ENCODE results near the gene FPR3. TPM values are rescaled to one million over a fixed set of nuclear protein-coding genes. Genes with fewer than 3 reads are reported as not detected.

Gene FPR3
- total and polyA plus RNA-seq, 10 of the 15 experiments (the other 5 are each of a cell fraction or from before 2014, with no cell fraction given): not detected

- peaks cover 7% of the 10 kb centered on the region; the same call in 2 of the 3 replicates for H3K9me3 ChIP-seq (replicated peaks; ENCODE audit: control insufficient read depth, insufficient read depth, low read length)
- ATAC-seq: no peak
- H3K9ac ChIP-seq (ENCODE audit: control insufficient read depth, insufficient read depth, low read length): no peak overlapping the region
- ChIA-PET RAD21 (ENCODE audit: unreplicated experiment) (interaction anchor here (1.4 kb wide), 1 partner anchor 127 kb away, joined by 3 read pairs; no protein-coding TSS in a partner anchor), SMC1A (ENCODE audit: uncharacterized antibody, unreplicated experiment) (interaction anchor here (0.8 kb wide), 1 partner anchor 453 kb away, joined by 3 read pairs; no protein-coding TSS in a partner anchor), POLR2A (no interaction called here), CTCF (interaction anchor here (1.6 kb wide), 1 partner anchor 123 kb away, joined by 3 read pairs; no protein-coding TSS in a partner anchor)
- no peaks in the 10 kb centered on the region for H3K27me3 ChIP-seq (replicated peaks in 1 of 2; ENCODE audit: control insufficient read depth in 2 of 2, insufficient read depth in 2 of 2, low read length in 1 of 2)
- H3K79me2 ChIP-seq (ENCODE audit: control insufficient read depth, insufficient read depth, low read length): no peaks in the 10 kb centered on the region
- intact Hi-C loops (cut with micrococcal nuclease; ENCODE audit: unreplicated experiment): no loop called here
- BruUV-seq (replicated peaks): no TSS peak
- H3K4me3 ChIP-seq: no peak overlapping the region
- H3K36me3 ChIP-seq (ENCODE audit: control insufficient read depth in 2 of 2, insufficient read depth in 2 of 2, low read length in 1 of 2): no peaks in the 10 kb centered on the region
- in situ Hi-C loops (cut with MboI): no loop called here
- no peak for DNase-seq (ENCODE audit: low read depth, low spot score)
- FAIRE-seq: no peak
- no peak overlapping the region for H3K4me2 ChIP-seq (ENCODE audit: control insufficient read depth, insufficient read depth)
- 39% methylated on average over 6 of the region's 6 CpGs for whole genome bisulfite sequencing (ENCODE audit: insufficient coverage, insufficient replicate concordance, low lambda C conversion rate, missing lambda C conversion rate)
- H3K27ac ChIP-seq (ENCODE audit: control insufficient read depth, insufficient read depth): no peak overlapping the region
- TF ChIP-seq RAD51 (IDR thresholded peaks at IDR 0.05): peak; percentile 46; the same call in 1 of the 2 replicates
- no peak for TF ChIP-seq MXI1 (IDR thresholded peaks at IDR 0.05; ENCODE audit: low read depth, low read length)
- TF ChIP-seq HDAC2 (IDR thresholded peaks at IDR 0.05): no peak
- TF ChIP-seq IKZF1 (conservative IDR thresholded peaks at IDR 0.05): no peak
- no peak for TF ChIP-seq KAT2A (conservative IDR thresholded peaks at IDR 0.05; ENCODE audit: control insufficient read depth, low read depth, low read length)
- no peak for TF ChIP-seq SMARCA5 (IDR thresholded peaks at IDR 0.05)
- no peak for TF ChIP-seq ESRRA (IDR thresholded peaks at IDR 0.05; ENCODE audit: low read length)
- no peak overlapping the region for H2AFZ ChIP-seq (ENCODE audit: control insufficient read depth, low read depth, low read length)
- no peaks in the 10 kb centered on the region for H3K4me1 ChIP-seq (ENCODE audit: control insufficient read depth, insufficient read depth, low read length)
- no peaks in the 10 kb centered on the region for H4K20me1 ChIP-seq (ENCODE audit: control insufficient read depth, insufficient read depth)
Measured at GRCh38 chr19:51784109-51784785, 10.7 kb upstream of the FPR3 start.
